Uterus (tissue), 4 donors: ENCODE results near the gene MUSK. TPM values are rescaled to one million over a fixed set of nuclear protein-coding genes. Genes with fewer than 3 reads are reported as not detected.

Experiments
- DNase-seq, 2 donors: peaks; one replicate each; pipeline ENCODE4 v3.0.0-alpha.2; 2019 to 2020
- H3K27ac ChIP-seq, 2 donors: fragments of 200-600 bp; sonication (generic); 1 replicate in 1 of 2; 2 replicates in 1 of 2; pipeline ENCODE4 v1.5.1; 2016 to 2018
- H3K27me3 ChIP-seq, 2 donors: fragments of 200-600 bp; sonication (generic); one replicate each; pipeline ENCODE4 v1.5.1; 2018 to 2019; ENCODE audit warnings: control low read depth in 1 of 2
- H3K36me3 ChIP-seq, 2 donors: fragments of 200-600 bp; sonication (generic); one replicate each; pipeline ENCODE4 v1.5.1; 2019; ENCODE audit warnings: control low read depth in 1 of 2
- H3K4me1 ChIP-seq, 2 donors: fragments of 200-600 bp; sonication (generic); one replicate each; pipeline ENCODE4 v1.5.1; 2018 to 2019; ENCODE audit warnings: control low read depth in 1 of 2
- H3K4me3 ChIP-seq, 2 donors: fragments of 200-600 bp; sonication (generic); 1 replicate in 1 of 2; 2 replicates in 1 of 2; pipeline ENCODE4 v1.5.1; 2018 to 2019; ENCODE audit warnings: mild to moderate bottlenecking in 1 of 2
- H3K9me3 ChIP-seq, 2 donors: fragments of 200-600 bp; sonication (generic); one replicate each; pipeline ENCODE4 v1.5.1; 2019; ENCODE audit warnings: control low read depth in 1 of 2
- POLR2A ChIP-seq, 2 donors: fragments of 450-650 bp; IDR thresholded peaks; one replicate each; pipeline ENCODE4 v1.6.1; 2016; ENCODE audit warnings: antibody characterized with exemption in 2 of 2, mild to moderate bottlenecking in 1 of 2, moderate library complexity in 1 of 2
- intact Hi-C: fragments of 100-400 bp; cut with DNase I; formaldehyde crosslinking; loops from one replicate; pipeline ENCODE4 v1.15.1; 2023; ENCODE audit warnings: low total_unique reads
- total RNA-seq, 4 donors: library from RNA; depleted of rRNA in 3 of 4; stranded (reverse); fragments of >200 nt in 3 of 4; gene quantifications; one replicate each; pipeline versions ENCODE4 v1.1.0 to v1.2.4, GENCODE V29; 2014 to 2023
- TF ChIP-seq, protein P1 (sequence below), 4 experiments: fragments of 200-600 bp in 2 of 4; fragments of 450-650 bp in 2 of 4; sonication (generic) in 2 of 4; IDR thresholded peaks; one replicate each; pipeline ENCODE4 v1.5.1; 2016 to 2019; ENCODE audit warnings: antibody characterized with exemption in 4 of 4, mild to moderate bottlenecking in 2 of 4, moderate library complexity in 1 of 4
- donor health status: DM: yes; HTN: yes; CAD: no.

The MUSK gene
- total RNA-seq, 4 donors from 2014 or later: 11.5 TPM; not detected in 3

DNA sequence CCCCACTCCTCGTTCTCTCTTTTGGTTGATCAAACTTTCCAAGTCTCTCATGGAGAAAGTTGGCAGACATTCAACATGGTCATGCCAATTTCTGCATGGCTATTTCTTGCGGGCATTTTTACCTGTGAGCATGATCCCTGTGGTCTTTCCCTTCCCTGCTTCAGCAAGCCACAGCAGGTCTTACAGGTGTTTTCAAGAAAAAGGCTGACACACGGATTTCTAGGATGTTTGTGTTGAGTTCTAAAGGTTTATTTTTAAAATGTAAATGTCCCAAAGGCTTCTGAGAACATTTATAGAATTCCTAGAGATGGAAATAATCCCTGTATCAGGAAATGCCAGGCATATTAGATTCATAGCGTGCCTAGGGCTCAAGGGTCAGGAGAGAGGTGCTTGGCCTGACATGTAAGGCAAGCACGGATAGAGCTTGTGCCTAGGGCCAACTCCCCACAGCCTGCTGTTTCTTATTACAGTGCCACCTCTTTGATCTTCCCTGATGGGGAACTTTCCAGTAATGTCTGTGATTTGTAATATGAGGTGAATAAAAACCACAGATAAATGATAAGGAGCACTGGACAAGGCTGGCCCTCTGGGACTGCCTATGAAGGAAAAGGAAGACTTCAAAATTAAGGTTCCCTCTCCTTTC is 79.8 kb downstream of the MUSK start:
- Histone ChIP-seq H3K4me3 (no peak overlapping the region), H3K36me3 (no peaks in the 10 kb centered on the region), H3K9me3 (no peaks in the 10 kb centered on the region), H3K4me1 (peaks cover 7 to 15% of the 10 kb centered on the region in 2 donors), H3K27ac (no peak overlapping the region), H3K27me3 (no peaks in the 10 kb centered on the region)
- intact Hi-C loops: no loop called here
- TF ChIP-seq POLR2A (IDR thresholded peaks at IDR 0.05): no peak
- TF ChIP-seq, protein P1, sequence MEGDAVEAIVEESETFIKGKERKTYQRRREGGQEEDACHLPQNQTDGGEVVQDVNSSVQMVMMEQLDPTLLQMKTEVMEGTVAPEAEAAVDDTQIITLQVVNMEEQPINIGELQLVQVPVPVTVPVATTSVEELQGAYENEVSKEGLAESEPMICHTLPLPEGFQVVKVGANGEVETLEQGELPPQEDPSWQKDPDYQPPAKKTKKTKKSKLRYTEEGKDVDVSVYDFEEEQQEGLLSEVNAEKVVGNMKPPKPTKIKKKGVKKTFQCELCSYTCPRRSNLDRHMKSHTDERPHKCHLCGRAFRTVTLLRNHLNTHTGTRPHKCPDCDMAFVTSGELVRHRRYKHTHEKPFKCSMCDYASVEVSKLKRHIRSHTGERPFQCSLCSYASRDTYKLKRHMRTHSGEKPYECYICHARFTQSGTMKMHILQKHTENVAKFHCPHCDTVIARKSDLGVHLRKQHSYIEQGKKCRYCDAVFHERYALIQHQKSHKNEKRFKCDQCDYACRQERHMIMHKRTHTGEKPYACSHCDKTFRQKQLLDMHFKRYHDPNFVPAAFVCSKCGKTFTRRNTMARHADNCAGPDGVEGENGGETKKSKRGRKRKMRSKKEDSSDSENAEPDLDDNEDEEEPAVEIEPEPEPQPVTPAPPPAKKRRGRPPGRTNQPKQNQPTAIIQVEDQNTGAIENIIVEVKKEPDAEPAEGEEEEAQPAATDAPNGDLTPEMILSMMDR (IDR thresholded peaks at IDR 0.05): no peak
- no peak for DNase-seq

DNA sequence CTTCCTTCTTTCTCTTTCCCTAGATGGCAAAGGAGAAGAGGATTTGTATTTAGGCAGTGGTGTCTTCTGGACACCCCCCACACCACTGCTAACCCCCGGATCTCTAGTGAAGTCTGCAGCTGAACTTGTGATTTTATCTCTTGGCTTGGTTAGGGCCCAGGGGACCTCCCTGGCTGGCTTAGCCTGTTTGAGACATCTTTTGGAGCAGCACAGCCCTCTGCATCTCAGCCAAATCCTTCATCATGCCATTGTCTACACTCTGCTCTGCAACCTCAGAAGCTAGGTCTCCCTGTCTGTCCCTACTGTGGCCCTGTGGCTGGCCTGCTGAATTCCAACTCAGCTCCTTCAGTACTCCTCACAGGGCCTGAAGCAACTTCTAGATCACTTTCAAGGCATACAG is 81.7 kb downstream of the MUSK start:
- Histone ChIP-seq H3K27me3 (no peaks in the 10 kb centered on the region), H3K36me3 (no peaks in the 10 kb centered on the region), H3K4me3 (no peak overlapping the region), H3K4me1 (peaks cover 1 to 7% of the 10 kb centered on the region in 2 donors), H3K9me3 (no peaks in the 10 kb centered on the region), H3K27ac (no peak overlapping the region)
- intact Hi-C loops: no loop called here
- DNase-seq: peak; percentile 61 to 72
- TF ChIP-seq, protein P1 (IDR thresholded peaks at IDR 0.05): no peak
- TF ChIP-seq POLR2A (IDR thresholded peaks at IDR 0.05): no peak

DNA sequence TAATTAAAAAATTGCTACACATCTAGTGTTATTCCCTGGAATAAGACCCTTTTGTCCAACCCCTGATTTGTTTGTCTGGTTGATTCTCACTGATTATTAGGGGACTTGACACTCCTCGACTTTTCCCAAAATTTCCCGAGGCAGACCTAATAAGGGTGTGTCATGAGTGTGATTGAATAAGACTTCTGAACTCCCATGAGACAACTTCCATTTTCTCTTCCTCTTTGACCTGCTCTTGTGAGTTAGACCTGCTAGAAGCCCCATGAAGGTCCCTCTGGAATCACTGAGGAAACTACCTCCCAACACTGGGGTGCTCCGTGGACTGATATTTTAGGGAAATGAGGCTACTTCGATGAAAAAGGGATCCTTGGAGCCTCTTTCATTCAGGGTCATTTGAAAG is 83.4 kb downstream of the MUSK start:
- Histone ChIP-seq H3K4me1 (no peaks in the 10 kb centered on the region), H3K27me3 (no peaks in the 10 kb centered on the region), H3K9me3 (no peaks in the 10 kb centered on the region), H3K36me3 (no peaks in the 10 kb centered on the region), H3K27ac (no peak overlapping the region), H3K4me3 (no peak overlapping the region)
- TF ChIP-seq POLR2A (IDR thresholded peaks at IDR 0.05): no peak
- TF ChIP-seq, protein P1 (IDR thresholded peaks at IDR 0.05): no peak
- intact Hi-C loops: no loop called here
- DNase-seq: no peak

DNA sequence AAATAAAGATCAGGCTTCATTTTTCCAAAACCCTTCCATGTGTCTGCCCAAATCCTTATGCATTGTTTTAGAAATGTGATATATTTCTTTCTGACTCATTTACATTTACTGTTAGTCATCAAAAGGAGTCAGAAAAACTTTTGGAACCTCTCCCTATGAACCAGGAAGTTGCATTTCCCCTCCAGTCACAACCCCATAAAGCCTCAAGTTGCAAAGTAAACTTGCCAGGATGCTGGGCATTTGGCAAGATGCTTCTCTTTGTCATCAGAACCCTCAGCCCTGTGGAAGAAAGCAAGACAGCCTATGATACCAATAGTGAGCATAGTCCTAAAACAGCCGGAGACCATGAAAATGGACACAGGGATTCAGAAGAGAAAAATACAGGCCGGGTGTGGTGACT is 84.2 kb downstream of the MUSK start:
- Histone ChIP-seq H3K36me3 (no peaks in the 10 kb centered on the region), H3K9me3 (no peaks in the 10 kb centered on the region), H3K4me3 (no peak overlapping the region), H3K4me1 (no peaks in the 10 kb centered on the region), H3K27ac (peak overlapping the region in 1 of 2 donors; percentile 26), H3K27me3 (no peaks in the 10 kb centered on the region)
- no peak for TF ChIP-seq POLR2A (IDR thresholded peaks at IDR 0.05)
- TF ChIP-seq, protein P1 (IDR thresholded peaks at IDR 0.05): no peak
- no peak for DNase-seq
- intact Hi-C loops: no loop called here

DNA sequence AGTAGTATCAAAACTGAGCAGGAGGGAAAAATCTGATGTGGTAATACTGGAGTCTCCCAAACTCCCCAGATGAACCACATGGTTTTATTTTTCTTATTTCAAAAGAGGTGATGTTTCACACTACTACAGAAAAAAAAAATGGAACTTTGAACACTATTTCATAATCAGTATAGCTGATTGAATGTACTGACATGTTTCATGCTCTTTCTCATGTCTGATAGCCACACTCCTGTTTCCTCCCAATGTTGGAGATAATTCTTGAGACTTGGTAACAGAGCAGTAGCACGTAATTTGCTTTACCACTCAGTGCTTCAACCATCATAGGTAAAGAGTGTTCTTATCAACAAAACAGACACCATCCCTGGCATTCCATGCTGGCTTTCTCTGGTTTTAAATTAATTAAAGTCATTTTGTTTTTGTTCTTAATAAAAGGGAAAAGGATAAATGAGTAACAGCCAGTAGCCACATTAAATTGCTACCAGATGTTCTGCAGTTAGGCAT is 85.2 kb downstream of the MUSK start:
- intact Hi-C loops: no loop called here
- H3K27ac ChIP-seq: no peak overlapping the region
- DNase-seq: no peak
- no peaks in the 10 kb centered on the region for H3K27me3 ChIP-seq
- no peaks in the 10 kb centered on the region for H3K9me3 ChIP-seq
- H3K4me1 ChIP-seq: no peaks in the 10 kb centered on the region
- no peak overlapping the region for H3K4me3 ChIP-seq
- no peaks in the 10 kb centered on the region for H3K36me3 ChIP-seq
- no peak for TF ChIP-seq POLR2A (IDR thresholded peaks at IDR 0.05)
- TF ChIP-seq, protein P1 (IDR thresholded peaks at IDR 0.05): no peak
